Glutamatergic neuron (in vitro differentiated cells): ENCODE data around the gene FNDC1. TPM values are rescaled to one million over a fixed set of nuclear protein-coding genes. Genes with fewer than 3 reads are reported as not detected.

ENCODE experiments used
- DNase-seq: peaks from one replicate; pipeline ENCODE4 v3.0.0; 2022
- H3K27ac Mint-ChIP-seq: one replicate; pipeline ENCODE4 v1.8.0; 2020; ENCODE audit warnings: mild to moderate bottlenecking, mixed read lengths, inconsistent platforms; ENCODE audit not compliant: unreplicated experiment
- H3K27me3 Mint-ChIP-seq: one replicate; pipeline ENCODE4 v1.8.0; 2020; ENCODE audit warnings: mild to moderate bottlenecking, moderate library complexity, mixed read lengths, inconsistent platforms; ENCODE audit not compliant: unreplicated experiment
- H3K36me3 Mint-ChIP-seq: one replicate; pipeline ENCODE4 v1.8.0; 2020; ENCODE audit warnings: mild to moderate bottlenecking, mixed read lengths, inconsistent platforms; ENCODE audit not compliant: unreplicated experiment
- H3K4me1 Mint-ChIP-seq: one replicate; pipeline ENCODE4 v1.8.0; 2020; ENCODE audit warnings: mild to moderate bottlenecking, low read depth, mixed read lengths, inconsistent platforms; ENCODE audit not compliant: unreplicated experiment
- H3K4me3 Mint-ChIP-seq: one replicate; pipeline ENCODE4 v1.8.0; 2020; ENCODE audit warnings: mild to moderate bottlenecking, mixed read lengths, inconsistent platforms; ENCODE audit not compliant: unreplicated experiment
- H3K9me3 Mint-ChIP-seq: one replicate; pipeline ENCODE4 v1.8.0; 2020; ENCODE audit warnings: mild to moderate bottlenecking, moderate library complexity, mixed read lengths, inconsistent platforms; ENCODE audit not compliant: unreplicated experiment
- total RNA-seq: library from RNA; stranded (reverse); fragmentation: NEBNext Ultra II Directional; extraction: Animal tissue kit (Norgen Biotek cat#: 25700); gene quantifications from one replicate; pipeline ENCODE4 v1.2.1, GENCODE V29; 2021; ENCODE audit not compliant: unreplicated experiment
- TF ChIP-seq, protein P1 (sequence below): fragments of 200-600 bp; sonication (generic); IDR thresholded peaks from one replicate; pipeline ENCODE4 v1.5.0; 2021; ENCODE audit not compliant: partially characterized antibody, unreplicated experiment

Gene FNDC1
- total RNA-seq, 1 donor from 2014 or later: 0.88 TPM

DNA sequence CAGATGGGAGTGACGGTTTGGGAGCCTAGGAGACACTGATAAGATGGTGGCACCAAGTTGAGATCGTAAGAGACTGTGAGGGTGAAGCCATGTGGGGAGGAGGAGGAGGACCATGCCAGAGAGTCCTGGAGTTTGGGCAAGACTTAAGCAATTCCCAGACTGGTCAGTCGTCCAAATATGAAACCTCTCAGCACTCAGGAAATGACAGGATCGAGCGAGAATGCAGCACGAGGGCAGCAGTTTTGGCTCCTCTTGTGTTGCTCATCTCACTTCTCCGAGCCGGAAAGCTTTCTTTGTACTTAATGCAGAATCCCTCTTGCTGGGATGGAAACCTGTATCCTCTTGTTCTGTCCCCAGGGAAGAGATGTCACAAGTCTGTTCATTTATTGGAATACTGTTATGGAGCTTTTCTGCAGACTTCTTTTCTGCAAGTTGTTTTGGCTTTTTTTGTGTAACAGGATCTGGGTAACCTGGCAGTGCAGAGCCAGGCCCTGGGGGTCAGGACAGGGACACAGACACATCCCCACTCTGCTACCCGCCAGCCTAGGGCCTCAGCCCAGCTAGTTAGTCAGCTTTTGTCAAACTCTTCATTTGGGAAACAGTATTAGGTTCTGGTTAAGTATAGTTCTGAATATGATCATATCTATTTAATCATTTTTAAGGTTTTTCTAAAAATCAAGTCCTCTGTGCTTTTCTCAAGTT, 34.3 kb downstream of the FNDC1 start:
- Mint-ChIP-seq H3K4me1 (no peaks in the 10 kb centered on the region), H3K27ac (no peak overlapping the region), H3K4me3 (no peak overlapping the region), H3K27me3 (peaks cover 2% of the 10 kb centered on the region), H3K9me3 (no peaks in the 10 kb centered on the region), H3K36me3 (no peaks in the 10 kb centered on the region)
- no peak for DNase-seq
- TF ChIP-seq, protein P1, sequence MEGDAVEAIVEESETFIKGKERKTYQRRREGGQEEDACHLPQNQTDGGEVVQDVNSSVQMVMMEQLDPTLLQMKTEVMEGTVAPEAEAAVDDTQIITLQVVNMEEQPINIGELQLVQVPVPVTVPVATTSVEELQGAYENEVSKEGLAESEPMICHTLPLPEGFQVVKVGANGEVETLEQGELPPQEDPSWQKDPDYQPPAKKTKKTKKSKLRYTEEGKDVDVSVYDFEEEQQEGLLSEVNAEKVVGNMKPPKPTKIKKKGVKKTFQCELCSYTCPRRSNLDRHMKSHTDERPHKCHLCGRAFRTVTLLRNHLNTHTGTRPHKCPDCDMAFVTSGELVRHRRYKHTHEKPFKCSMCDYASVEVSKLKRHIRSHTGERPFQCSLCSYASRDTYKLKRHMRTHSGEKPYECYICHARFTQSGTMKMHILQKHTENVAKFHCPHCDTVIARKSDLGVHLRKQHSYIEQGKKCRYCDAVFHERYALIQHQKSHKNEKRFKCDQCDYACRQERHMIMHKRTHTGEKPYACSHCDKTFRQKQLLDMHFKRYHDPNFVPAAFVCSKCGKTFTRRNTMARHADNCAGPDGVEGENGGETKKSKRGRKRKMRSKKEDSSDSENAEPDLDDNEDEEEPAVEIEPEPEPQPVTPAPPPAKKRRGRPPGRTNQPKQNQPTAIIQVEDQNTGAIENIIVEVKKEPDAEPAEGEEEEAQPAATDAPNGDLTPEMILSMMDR: no peak

DNA sequence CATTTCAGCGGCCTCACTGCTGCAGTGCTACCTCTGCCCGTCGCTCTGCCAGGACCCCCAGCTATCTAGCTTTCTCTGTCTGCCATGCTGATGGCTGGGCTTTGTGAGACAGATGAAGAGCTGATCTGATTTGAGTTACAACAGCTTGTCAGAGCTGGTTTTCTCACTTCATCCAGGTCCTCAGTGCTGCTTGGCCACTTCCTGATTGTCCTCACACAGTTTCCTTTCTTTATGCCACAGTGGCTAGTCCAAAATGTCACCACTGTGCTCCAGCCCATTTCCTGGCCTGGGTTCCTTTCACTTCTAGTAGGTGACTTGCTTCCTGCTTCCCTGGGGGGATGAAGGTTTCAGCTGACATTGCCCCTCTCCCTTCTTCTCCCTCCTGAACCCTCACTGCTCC, 35.4 kb downstream of the FNDC1 start:
- Mint-ChIP-seq H3K9me3 (no peaks in the 10 kb centered on the region), H3K36me3 (no peaks in the 10 kb centered on the region), H3K4me3 (no peak overlapping the region), H3K27me3 (peaks cover 2% of the 10 kb centered on the region), H3K27ac (no peak overlapping the region), H3K4me1 (no peaks in the 10 kb centered on the region)
- TF ChIP-seq, protein P1: no peak
- no peak for DNase-seq

DNA sequence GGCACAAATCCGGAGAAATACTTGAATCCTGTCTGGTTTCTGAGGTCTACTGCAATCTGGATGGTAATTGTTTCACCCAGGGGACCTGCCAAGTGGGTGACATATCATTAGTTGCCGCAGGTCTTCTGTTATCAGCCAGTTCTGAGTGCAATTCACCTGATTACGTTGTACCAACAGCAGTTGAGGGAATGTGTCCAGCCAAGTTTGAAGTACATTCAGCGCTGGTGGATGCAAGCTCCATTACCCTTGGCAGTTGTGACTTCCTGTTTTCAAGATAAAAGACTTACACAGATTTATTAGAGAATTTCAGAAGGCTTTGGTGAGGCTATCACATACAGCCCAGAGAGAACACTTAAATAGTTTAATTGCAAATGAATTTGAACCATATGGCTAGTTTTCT, 42.8 kb downstream of the FNDC1 start:
- Mint-ChIP-seq H3K27me3 (peaks cover 3% of the 10 kb centered on the region), H3K4me1 (no peaks in the 10 kb centered on the region), H3K9me3 (no peaks in the 10 kb centered on the region), H3K4me3 (no peak overlapping the region), H3K27ac (no peak overlapping the region), H3K36me3 (no peaks in the 10 kb centered on the region)
- DNase-seq: no peak
- TF ChIP-seq, protein P1: no peak

DNA sequence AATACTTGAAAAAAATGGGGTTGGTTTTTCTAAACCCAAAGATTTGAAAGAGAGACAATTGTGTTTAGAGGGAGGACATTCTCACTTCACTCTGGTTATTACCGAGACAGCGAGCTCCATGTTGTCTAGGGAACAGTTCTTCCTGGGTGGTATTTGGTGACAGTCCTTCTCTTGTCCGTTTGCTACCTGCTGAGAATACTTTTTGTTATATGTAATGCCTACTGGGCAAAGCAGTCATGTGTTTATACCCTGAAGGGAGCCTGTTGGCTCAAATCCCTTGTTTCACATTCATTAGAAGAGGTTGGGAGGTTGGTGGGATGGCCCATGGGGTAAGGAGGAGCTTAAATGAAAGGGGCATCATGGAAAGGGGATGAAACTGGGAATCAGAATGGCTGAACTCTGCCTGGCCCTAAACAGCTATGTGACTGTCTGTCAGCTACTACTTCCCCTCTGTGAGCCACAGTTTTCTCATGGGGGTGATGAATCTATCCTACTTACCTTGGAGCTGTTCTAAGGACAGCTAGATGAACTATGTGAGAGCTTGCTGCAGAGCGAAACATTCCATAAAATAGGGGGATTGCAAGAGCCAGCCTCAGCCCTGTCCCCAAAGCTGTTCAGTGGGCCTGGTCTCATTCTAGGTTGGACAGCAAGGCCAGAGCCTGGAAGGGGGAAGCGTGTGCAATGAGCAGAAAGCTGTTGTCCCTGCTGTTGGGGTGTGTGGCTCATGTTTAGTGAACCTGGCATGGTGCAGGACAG, 43.5 kb downstream of the FNDC1 start:
- no peak for DNase-seq
- Mint-ChIP-seq H3K27ac (no peak overlapping the region), H3K9me3 (no peaks in the 10 kb centered on the region), H3K36me3 (no peaks in the 10 kb centered on the region), H3K27me3 (peaks cover 3% of the 10 kb centered on the region), H3K4me3 (no peak overlapping the region), H3K4me1 (no peaks in the 10 kb centered on the region)
- TF ChIP-seq, protein P1: no peak

DNA sequence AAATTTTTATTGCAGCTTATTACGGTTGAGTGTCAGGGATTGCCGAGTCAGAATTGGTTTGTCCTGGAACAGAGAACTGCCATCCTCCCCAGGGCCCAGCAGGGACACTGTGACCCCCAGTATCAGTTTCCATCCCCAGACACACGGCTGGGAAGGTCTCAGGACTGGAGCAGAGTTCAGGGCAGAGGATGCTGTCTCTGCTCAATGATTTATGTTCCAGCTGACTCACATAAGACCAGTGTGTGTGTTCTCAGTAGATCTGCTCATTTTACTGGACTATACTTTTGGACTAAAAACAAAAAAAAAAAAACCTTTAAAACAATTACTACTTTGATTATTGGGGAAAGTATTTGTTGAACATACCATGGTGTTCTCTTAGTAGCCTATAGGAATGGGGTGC, 44.2 kb downstream of the FNDC1 start:
- Mint-ChIP-seq H3K4me1 (no peaks in the 10 kb centered on the region), H3K9me3 (no peaks in the 10 kb centered on the region), H3K4me3 (no peak overlapping the region)

More for the DNA sequence above, 44.2 kb downstream of the FNDC1 start:
- no peaks in the 10 kb centered on the region for H3K36me3 Mint-ChIP-seq
- no peak for DNase-seq
- TF ChIP-seq, protein P1: no peak
- H3K27me3 Mint-ChIP-seq: peaks cover 3% of the 10 kb centered on the region
- H3K27ac Mint-ChIP-seq: no peak overlapping the region
